ENCODE data around the gene FASTKD2. TPM values are rescaled to one million over a fixed set of nuclear protein-coding genes. Genes with fewer than 3 reads are reported as not detected.

Gene FASTKD2
- total RNA-seq (16.5 and 22.3 TPM in 2 replicates), polyA plus RNA-seq (24.5 and 40.8 TPM in 2 replicates)

DNA sequence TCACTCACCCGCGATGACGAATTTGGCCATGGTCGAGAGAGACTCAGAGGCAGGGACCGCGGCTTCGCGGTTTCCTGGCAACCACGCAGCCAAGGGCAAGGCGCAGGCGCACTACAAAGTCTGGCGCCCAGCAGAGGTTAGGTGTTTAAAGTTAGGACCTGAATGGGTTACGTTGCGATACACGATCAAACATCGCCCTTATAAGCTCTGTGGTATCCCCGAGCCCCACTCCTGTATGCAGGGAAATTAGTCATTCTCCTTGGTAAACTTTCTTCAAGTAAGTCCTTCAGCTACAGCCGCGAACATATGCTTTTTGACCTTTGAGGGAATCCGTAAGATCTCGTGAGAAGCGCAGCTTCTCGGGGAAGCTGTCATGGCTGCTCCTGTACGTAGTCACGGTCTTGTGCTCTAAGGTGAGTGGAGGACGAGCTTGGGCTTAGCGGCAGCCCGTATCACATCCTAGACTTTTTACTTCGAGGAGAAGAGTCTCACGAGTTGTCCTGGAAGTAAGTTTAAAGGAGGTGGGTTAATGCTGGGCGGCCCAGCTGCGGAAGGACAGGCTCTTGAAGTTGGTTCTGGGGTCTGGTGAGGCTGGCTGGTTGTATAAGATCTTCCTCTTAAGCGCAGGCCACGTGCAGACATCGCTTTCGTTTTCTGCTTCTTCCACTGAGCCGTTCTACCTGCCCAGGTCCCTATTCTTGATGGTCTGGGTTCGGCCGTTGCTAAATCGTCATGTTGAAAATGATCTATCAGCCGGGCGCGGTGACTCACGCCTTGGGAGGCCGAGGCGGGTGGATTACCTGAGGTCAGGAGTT is at the start of gene FASTKD2, which contains the start of gene MDH1B:
Gene FASTKD2 (plus strand): TSS at position 365 of the 815 bp plus-strand sequence. CDS start 1,088 bp downstream, outside the sequence.
Gene MDH1B (minus strand): TSS at position 87 of the 815 bp plus-strand sequence. CDS start 57 bp downstream, at position 30.
- Histone ChIP-seq H3K27ac (peak within 1 kb of the TSS; percentile 85), H3K27me3 (peaks cover 32% of the 10 kb centered on the region), H3K4me3 (peak within 1 kb of the TSS; percentile 75), H3K4me1 (ENCODE audit: low read depth) (peaks cover 10% of the 10 kb centered on the region), H3K36me3 (peaks cover 8% of the 10 kb centered on the region), H3K9me3 (ENCODE audit: low read depth) (no peaks in the 10 kb centered on the region)
- TF ChIP-seq, protein P1, sequence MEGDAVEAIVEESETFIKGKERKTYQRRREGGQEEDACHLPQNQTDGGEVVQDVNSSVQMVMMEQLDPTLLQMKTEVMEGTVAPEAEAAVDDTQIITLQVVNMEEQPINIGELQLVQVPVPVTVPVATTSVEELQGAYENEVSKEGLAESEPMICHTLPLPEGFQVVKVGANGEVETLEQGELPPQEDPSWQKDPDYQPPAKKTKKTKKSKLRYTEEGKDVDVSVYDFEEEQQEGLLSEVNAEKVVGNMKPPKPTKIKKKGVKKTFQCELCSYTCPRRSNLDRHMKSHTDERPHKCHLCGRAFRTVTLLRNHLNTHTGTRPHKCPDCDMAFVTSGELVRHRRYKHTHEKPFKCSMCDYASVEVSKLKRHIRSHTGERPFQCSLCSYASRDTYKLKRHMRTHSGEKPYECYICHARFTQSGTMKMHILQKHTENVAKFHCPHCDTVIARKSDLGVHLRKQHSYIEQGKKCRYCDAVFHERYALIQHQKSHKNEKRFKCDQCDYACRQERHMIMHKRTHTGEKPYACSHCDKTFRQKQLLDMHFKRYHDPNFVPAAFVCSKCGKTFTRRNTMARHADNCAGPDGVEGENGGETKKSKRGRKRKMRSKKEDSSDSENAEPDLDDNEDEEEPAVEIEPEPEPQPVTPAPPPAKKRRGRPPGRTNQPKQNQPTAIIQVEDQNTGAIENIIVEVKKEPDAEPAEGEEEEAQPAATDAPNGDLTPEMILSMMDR (IDR thresholded peaks at IDR 0.05; ENCODE audit: low read depth, low read length): no peak
- DNase-seq (ENCODE audit: low read depth in 1 of 2, low spot score in 1 of 2): peak; percentile 90 to 96

DNA sequence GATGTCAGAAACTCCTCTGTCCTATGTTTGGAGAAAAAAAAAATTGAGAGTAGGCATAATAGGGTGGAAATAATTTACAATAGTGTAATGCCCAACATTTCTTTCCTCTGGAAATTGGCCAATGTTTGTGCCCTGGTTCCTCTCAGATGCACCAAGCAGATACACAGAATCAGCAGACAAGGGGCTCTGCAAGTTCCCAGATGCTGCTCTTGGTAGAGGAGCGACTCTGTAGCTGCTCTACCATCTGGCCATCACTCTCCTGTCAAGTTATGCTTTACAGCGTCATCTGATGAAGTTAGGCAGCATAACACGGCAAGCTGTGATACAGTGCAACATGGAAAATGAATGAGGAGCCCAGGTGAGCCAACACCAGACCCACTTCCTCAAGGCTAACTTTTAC is 48.8 kb upstream of the FASTKD2 start:
- TF ChIP-seq, protein P1 (IDR thresholded peaks at IDR 0.05; ENCODE audit: low read depth, low read length): no peak
- H3K27ac ChIP-seq: no peak overlapping the region
- no peak for DNase-seq (ENCODE audit: low read depth in 1 of 2, low spot score in 1 of 2)
- H3K27me3 ChIP-seq: peaks cover 5% of the 10 kb centered on the region
- no peak overlapping the region for H3K4me3 ChIP-seq
- no peaks in the 10 kb centered on the region for H3K9me3 ChIP-seq (ENCODE audit: low read depth)
- no peaks in the 10 kb centered on the region for H3K4me1 ChIP-seq (ENCODE audit: low read depth)
- H3K36me3 ChIP-seq: no peaks in the 10 kb centered on the region

DNA sequence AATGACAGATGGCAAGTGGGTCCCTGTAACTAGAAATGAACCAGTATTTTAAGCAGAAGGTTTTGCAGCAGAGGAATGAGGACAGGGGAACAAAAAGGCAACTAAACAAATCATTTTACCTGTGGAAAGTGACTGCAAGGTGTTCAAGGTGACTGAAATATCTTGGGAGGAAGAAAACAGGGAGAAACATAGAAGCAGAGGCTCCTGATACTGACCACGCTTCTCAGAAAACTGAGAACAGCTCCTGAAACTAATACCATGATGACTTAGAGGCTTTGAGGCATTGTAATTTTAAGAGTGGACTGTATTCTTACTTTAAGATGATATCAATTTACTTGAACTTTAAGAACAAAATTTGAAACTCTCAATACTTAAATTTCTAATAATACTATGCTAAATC is 47.1 kb upstream of the FASTKD2 start, which contains the start of gene DYTN:
Gene DYTN (minus strand): TSS at position 101 of the 400 bp plus-strand sequence. CDS start 117 bp downstream, outside the sequence.
- Histone ChIP-seq H3K4me3 (no peak within 1 kb of the TSS), H3K9me3 (ENCODE audit: low read depth) (no peaks in the 10 kb centered on the region), H3K27ac (no peak within 1 kb of the TSS), H3K4me1 (ENCODE audit: low read depth) (no peaks in the 10 kb centered on the region), H3K36me3 (no peaks in the 10 kb centered on the region), H3K27me3 (peaks cover 2% of the 10 kb centered on the region)
- no peak for DNase-seq (ENCODE audit: low read depth in 1 of 2, low spot score in 1 of 2)
- TF ChIP-seq, protein P1 (IDR thresholded peaks at IDR 0.05; ENCODE audit: low read depth, low read length): no peak

DNA sequence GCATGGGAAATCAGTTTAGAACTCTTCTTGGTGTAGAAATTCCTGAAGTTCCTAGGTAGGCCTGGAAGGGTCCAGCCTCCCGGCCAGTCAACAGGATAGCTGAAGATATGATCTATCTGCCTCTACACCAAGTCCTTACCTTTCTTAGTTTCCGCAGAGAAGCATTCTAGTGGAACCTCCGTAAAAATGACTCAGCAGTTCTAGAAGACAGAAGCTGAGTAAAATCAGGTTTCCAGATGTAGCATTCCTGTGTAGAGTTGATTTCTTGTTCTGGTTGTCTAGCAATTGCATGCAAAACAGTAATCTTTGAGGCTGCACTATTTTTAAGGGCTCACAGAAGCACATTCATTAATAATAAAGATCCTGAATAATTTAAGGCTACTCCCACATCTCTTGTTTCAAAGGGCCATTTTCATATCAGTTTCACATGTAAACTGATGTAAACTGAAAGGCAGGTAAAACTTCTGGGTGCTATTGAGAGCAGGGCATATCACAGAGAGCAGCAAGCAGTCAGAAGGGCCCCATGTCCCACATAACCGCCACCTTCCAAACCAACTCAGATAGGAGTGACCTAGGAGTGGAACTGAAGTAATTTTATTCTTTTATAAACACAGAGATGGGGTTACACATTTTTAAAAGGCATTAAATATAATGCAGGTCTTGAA is 44.0 kb upstream of the FASTKD2 start:
- H3K36me3 ChIP-seq: no peaks in the 10 kb centered on the region
- H3K27me3 ChIP-seq: no peaks in the 10 kb centered on the region
- no peak overlapping the region for H3K4me3 ChIP-seq
- H3K4me1 ChIP-seq (ENCODE audit: low read depth): no peaks in the 10 kb centered on the region
- H3K9me3 ChIP-seq (ENCODE audit: low read depth): no peaks in the 10 kb centered on the region
- DNase-seq (ENCODE audit: low read depth in 1 of 2, low spot score in 1 of 2): no peak
- TF ChIP-seq, protein P1 (IDR thresholded peaks at IDR 0.05; ENCODE audit: low read depth, low read length): no peak
- H3K27ac ChIP-seq: no peak overlapping the region

DNA sequence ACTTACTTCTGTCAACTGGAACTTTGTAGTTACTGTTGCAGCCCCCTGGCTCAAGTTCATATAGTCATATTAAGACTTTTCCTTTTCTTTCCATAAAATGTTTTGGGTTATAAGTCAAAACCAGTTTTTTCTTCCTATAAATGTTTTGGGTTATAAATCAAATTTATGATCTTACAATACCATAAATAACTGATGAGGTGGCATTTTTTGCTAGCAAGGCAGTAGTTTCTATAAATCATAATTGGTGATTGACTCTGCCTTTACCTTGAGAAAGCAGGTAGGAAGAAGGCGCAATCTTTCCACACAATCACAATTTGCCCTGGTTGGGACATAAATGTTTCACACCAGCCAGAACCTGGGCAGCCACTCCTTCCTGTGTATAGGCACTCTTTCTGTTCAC is 42.1 kb upstream of the FASTKD2 start:
- Histone ChIP-seq H3K27me3 (no peaks in the 10 kb centered on the region), H3K9me3 (ENCODE audit: low read depth) (no peaks in the 10 kb centered on the region), H3K36me3 (no peaks in the 10 kb centered on the region), H3K27ac (no peak overlapping the region), H3K4me3 (no peak overlapping the region), H3K4me1 (ENCODE audit: low read depth) (no peaks in the 10 kb centered on the region)
- TF ChIP-seq, protein P1 (IDR thresholded peaks at IDR 0.05; ENCODE audit: low read depth, low read length): no peak
- no peak for DNase-seq (ENCODE audit: low read depth in 1 of 2, low spot score in 1 of 2)
